Loucy (cell line): Measurements from ENCODE around the gene CFAP77.

ENCODE experiments used
- CTCF ChIP-seq: fragments of 200-600 bp; sonication (generic); conservative IDR thresholded peaks from 2 replicates; pipeline ENCODE4 v1.5.1; 2014; ENCODE audit warnings: mild to moderate bottlenecking, antibody characterized with exemption, low read length
- EZH2phosphoT487 ChIP-seq: fragments of 200-600 bp; IDR thresholded peaks from 2 replicates; pipeline ENCODE4 v1.6.1; 2018; ENCODE audit warnings: antibody characterized with exemption, mild to moderate bottlenecking, moderate library complexity, borderline replicate concordance

DNA sequence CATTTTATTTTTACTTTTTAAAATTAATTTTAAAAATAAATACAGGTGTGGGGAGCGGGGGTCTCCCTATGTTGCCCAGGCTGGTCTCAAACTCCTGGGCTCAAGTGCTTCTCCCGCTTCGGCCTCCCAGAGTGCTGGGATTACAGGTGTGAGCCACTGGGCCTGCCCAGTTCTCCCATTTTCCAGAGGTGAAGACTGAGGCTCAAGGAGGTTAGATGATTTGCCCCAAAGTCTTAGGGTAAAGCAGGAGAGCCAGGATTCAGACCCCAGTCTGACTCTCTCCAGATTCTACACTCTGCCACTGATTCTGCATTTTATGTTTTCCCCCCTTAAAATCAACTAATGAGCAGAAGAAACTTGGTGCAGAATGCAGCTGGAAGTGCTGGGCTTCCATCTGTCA lies 36.9 kb downstream of the CFAP77 start:
- TF ChIP-seq CTCF (no peak), EZH2phosphoT487 (no peak)
